ENCODE data around the gene METTL6. TPM values are rescaled to one million over a fixed set of nuclear protein-coding genes. Genes with fewer than 3 reads are reported as not detected.

The METTL6 gene
- total and polyA plus RNA-seq, 10 of the 15 experiments (the other 5 are each of a cell fraction or from before 2014, with no cell fraction given), result 13.8 to 29.6 (median 20.8) TPM

DNA sequence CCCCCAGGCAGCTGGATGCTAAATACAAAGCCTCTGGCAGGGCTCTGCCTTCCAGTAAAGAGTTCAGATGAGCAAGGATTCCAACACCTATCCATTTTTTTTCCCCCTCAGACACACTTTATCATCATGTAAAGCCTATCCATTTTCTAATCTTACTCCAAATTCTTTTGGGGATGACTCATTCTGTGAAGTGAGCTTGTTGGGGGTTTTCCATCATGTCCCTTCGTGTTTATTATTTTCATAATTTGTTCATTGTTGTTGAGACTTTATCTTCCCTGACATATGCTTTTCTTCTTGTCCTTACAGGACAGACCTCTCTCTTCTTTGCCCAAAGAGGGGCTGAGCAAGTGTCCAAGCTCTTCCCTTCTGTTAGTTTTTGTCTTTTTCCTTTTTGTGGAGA lies 60.3 kb downstream of the METTL6 start (continued):
- TF ChIP-seq, protein P1, sequence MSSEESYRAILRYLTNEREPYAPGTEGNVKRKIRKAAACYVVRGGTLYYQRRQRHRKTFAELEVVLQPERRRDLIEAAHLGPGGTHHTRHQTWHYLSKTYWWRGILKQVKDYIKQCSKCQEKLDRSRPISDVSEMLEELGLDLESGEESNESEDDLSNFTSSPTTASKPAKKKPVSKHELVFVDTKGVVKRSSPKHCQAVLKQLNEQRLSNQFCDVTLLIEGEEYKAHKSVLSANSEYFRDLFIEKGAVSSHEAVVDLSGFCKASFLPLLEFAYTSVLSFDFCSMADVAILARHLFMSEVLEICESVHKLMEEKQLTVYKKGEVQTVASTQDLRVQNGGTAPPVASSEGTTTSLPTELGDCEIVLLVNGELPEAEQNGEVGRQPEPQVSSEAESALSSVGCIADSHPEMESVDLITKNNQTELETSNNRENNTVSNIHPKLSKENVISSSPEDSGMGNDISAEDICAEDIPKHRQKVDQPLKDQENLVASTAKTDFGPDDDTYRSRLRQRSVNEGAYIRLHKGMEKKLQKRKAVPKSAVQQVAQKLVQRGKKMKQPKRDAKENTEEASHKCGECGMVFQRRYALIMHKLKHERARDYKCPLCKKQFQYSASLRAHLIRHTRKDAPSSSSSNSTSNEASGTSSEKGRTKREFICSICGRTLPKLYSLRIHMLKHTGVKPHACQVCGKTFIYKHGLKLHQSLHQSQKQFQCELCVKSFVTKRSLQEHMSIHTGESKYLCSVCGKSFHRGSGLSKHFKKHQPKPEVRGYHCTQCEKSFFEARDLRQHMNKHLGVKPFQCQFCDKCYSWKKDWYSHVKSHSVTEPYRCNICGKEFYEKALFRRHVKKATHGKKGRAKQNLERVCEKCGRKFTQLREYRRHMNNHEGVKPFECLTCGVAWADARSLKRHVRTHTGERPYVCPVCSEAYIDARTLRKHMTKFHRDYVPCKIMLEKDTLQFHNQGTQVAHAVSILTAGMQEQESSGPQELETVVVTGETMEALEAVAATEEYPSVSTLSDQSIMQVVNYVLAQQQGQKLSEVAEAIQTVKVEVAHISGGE (CRISPR knock-in tag; IDR thresholded peaks at IDR 0.05), result no peak
- TF ChIP-seq, protein P2, sequence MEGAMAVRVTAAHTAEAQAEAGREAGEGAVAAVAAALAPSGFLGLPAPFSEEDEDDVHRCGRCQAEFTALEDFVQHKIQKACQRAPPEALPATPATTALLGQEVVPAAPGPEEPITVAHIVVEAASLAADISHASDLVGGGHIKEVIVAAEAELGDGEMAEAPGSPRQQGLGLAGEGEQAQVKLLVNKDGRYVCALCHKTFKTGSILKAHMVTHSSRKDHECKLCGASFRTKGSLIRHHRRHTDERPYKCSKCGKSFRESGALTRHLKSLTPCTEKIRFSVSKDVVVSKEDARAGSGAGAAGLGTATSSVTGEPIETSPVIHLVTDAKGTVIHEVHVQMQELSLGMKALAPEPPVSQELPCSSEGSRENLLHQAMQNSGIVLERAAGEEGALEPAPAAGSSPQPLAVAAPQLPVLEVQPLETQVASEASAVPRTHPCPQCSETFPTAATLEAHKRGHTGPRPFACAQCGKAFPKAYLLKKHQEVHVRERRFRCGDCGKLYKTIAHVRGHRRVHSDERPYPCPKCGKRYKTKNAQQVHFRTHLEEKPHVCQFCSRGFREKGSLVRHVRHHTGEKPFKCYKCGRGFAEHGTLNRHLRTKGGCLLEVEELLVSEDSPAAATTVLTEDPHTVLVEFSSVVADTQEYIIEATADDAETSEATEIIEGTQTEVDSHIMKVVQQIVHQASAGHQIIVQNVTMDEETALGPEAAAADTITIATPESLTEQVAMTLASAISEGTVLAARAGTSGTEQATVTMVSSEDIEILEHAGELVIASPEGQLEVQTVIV (IDR thresholded peaks at IDR 0.05; ENCODE audit: borderline replicate concordance, partially characterized antibody), result no peak
- TF ChIP-seq NR2C2 (IDR thresholded peaks at IDR 0.05; ENCODE audit: borderline replicate concordance, control insufficient read depth, insufficient read length, low read depth), result no peak
- TF ChIP-seq ASH2L (IDR thresholded peaks at IDR 0.05; ENCODE audit: borderline replicate concordance, low read depth), result no peak
- TF ChIP-seq, protein P3, sequence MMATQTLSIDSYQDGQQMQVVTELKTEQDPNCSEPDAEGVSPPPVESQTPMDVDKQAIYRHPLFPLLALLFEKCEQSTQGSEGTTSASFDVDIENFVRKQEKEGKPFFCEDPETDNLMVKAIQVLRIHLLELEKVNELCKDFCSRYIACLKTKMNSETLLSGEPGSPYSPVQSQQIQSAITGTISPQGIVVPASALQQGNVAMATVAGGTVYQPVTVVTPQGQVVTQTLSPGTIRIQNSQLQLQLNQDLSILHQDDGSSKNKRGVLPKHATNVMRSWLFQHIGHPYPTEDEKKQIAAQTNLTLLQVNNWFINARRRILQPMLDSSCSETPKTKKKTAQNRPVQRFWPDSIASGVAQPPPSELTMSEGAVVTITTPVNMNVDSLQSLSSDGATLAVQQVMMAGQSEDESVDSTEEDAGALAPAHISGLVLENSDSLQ (IDR thresholded peaks at IDR 0.05), result no peak
- TF ChIP-seq NR2C1 (IDR thresholded peaks at IDR 0.05), result no peak
- TF ChIP-seq, protein P4, sequence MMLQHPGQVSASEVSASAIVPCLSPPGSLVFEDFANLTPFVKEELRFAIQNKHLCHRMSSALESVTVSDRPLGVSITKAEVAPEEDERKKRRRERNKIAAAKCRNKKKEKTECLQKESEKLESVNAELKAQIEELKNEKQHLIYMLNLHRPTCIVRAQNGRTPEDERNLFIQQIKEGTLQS (IDR thresholded peaks at IDR 0.05; ENCODE audit: borderline replicate concordance, extremely low read depth, low read depth, low read length), result no peak
- no peak for TF ChIP-seq RFX5 (IDR thresholded peaks at IDR 0.05; ENCODE audit: low read depth, low read length)
- TF ChIP-seq RCOR1 (conservative IDR thresholded peaks at IDR 0.05; ENCODE audit: low read depth, low read length), result no peak
- TF ChIP-seq, protein P5, sequence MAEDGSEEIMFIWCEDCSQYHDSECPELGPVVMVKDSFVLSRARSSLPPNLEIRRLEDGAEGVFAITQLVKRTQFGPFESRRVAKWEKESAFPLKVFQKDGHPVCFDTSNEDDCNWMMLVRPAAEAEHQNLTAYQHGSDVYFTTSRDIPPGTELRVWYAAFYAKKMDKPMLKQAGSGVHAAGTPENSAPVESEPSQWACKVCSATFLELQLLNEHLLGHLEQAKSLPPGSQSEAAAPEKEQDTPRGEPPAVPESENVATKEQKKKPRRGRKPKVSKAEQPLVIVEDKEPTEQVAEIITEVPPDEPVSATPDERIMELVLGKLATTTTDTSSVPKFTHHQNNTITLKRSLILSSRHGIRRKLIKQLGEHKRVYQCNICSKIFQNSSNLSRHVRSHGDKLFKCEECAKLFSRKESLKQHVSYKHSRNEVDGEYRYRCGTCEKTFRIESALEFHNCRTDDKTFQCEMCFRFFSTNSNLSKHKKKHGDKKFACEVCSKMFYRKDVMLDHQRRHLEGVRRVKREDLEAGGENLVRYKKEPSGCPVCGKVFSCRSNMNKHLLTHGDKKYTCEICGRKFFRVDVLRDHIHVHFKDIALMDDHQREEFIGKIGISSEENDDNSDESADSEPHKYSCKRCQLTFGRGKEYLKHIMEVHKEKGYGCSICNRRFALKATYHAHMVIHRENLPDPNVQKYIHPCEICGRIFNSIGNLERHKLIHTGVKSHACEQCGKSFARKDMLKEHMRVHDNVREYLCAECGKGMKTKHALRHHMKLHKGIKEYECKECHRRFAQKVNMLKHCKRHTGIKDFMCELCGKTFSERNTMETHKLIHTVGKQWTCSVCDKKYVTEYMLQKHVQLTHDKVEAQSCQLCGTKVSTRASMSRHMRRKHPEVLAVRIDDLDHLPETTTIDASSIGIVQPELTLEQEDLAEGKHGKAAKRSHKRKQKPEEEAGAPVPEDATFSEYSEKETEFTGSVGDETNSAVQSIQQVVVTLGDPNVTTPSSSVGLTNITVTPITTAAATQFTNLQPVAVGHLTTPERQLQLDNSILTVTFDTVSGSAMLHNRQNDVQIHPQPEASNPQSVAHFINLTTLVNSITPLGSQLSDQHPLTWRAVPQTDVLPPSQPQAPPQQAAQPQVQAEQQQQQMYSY (CRISPR knock-in tag; IDR thresholded peaks at IDR 0.05), result no peak
- TF ChIP-seq CHD2 (IDR thresholded peaks at IDR 0.05; ENCODE audit: borderline replicate concordance, low read depth, low read length), result no peak
- TF ChIP-seq SMAD5 (IDR thresholded peaks at IDR 0.05; ENCODE audit: low read depth), result no peak
- TF ChIP-seq RB1 (IDR thresholded peaks at IDR 0.05; ENCODE audit: borderline replicate concordance), result no peak
- 0 out of 4 replicates have a peak, but pooled peaks of 1 of the 2 experiments have one; percentile 33 for TF ChIP-seq EP300 (IDR thresholded peaks at IDR 0.05; ENCODE audit: borderline replicate concordance in 1 of 2, control insufficient read depth in 1 of 2, low read depth in 2 of 2, low read length in 2 of 2)
- no peak for TF ChIP-seq LARP7 (IDR thresholded peaks at IDR 0.05)
- TF ChIP-seq POLR2A (IDR thresholded peaks at IDR 0.05; ENCODE audit: low read depth, low read length), result no peak
- TF ChIP-seq HDAC2 (IDR thresholded peaks at IDR 0.05), result no peak
- peak; percentile 77 for TF ChIP-seq JUNB (IDR thresholded peaks at IDR 0.05)
- TF ChIP-seq IKZF2 (IDR thresholded peaks at IDR 0.05), result peak; percentile 41 to 51; a peak in 2 of 4 replicates
- no peak for TF ChIP-seq MEF2B (IDR thresholded peaks at IDR 0.05; ENCODE audit: partially characterized antibody, poor library complexity, severe bottlenecking)
